Measurements from ENCODE around the gene MCTP1. TPM values are rescaled to one million over a fixed set of nuclear protein-coding genes. Genes with fewer than 3 reads are reported as not detected.

MCTP1 gene
- total RNA-seq, 1 experiment from 2014 or later: 7.5 TPM

GRCh38 chr5:95224701-95225459 is 60.0 kb downstream of the MCTP1 start:
- no peak overlapping the region for H3K27ac ChIP-seq (ENCODE audit: low read length)
- BruUV-seq (replicated peaks): no TSS peak
- no peaks in the 10 kb centered on the region for H3K79me2 ChIP-seq (ENCODE audit: low read length)
- no peaks in the 10 kb centered on the region for H3K4me1 ChIP-seq (ENCODE audit: insufficient read depth, low read length)
- POLR2A ChIA-PET (ENCODE audit: unreplicated experiment): no interaction called here
- no peaks in the 10 kb centered on the region for H3K9me2 ChIP-seq (replicated peaks; ENCODE audit: low read length)
- intact Hi-C loops (cut with micrococcal nuclease): no loop called here
- H2AFZ ChIP-seq (ENCODE audit: low read length): no peak overlapping the region
- H3K27me3 ChIP-seq (ENCODE audit: low read length): no peaks in the 10 kb centered on the region
- DNase-seq (no peak), ATAC-seq (no peak)
- no peaks in the 10 kb centered on the region for H3K36me3 ChIP-seq (ENCODE audit: low read depth, low read length)
- H4K20me1 ChIP-seq (ENCODE audit: low read length): no peaks in the 10 kb centered on the region
- H3K9me3 ChIP-seq (ENCODE audit: low read length): no peaks in the 10 kb centered on the region
- no peak overlapping the region for H3K4me2 ChIP-seq (ENCODE audit: low read length)
- TF ChIP-seq EZH2 (IDR thresholded peaks at IDR 0.05; ENCODE audit: low read length, unreplicated experiment) (no peak), CTCF (conservative IDR thresholded peaks at IDR 0.05; ENCODE audit: low read depth, low read length) (no peak), EZH2phosphoT487 (IDR thresholded peaks at IDR 0.05; ENCODE audit: borderline replicate concordance, low read length) (no peak)
- CTCF ChIA-PET: no interaction called here
- no peak overlapping the region for H3K9ac ChIP-seq (ENCODE audit: low read length)
- no peaks in the 10 kb centered on the region for H3F3A ChIP-seq (ENCODE audit: low read length, unreplicated experiment)
- H3K4me3 ChIP-seq (ENCODE audit: low read length): no peak overlapping the region

GRCh38 chr5:95223566-95224258 is 61.2 kb downstream of the MCTP1 start:
- Histone ChIP-seq H3K4me1 (ENCODE audit: insufficient read depth, low read length) (no peaks in the 10 kb centered on the region), H3K27ac (ENCODE audit: low read length) (no peak overlapping the region), H4K20me1 (ENCODE audit: low read length) (no peaks in the 10 kb centered on the region), H3K4me2 (ENCODE audit: low read length) (no peak overlapping the region), H3K27me3 (ENCODE audit: low read length) (no peaks in the 10 kb centered on the region), H3K36me3 (ENCODE audit: low read depth, low read length) (no peaks in the 10 kb centered on the region), H3K9me3 (ENCODE audit: low read length) (no peaks in the 10 kb centered on the region), H3F3A (ENCODE audit: low read length, unreplicated experiment) (no peaks in the 10 kb centered on the region), H3K9me2 (replicated peaks; ENCODE audit: low read length) (no peaks in the 10 kb centered on the region), H3K9ac (ENCODE audit: low read length) (no peak overlapping the region), H2AFZ (ENCODE audit: low read length) (no peak overlapping the region), H3K79me2 (ENCODE audit: low read length) (no peaks in the 10 kb centered on the region), H3K4me3 (ENCODE audit: low read length) (no peak overlapping the region)
- TF ChIP-seq EZH2 (IDR thresholded peaks at IDR 0.05; ENCODE audit: low read length, unreplicated experiment) (no peak), CTCF (conservative IDR thresholded peaks at IDR 0.05; ENCODE audit: low read depth, low read length) (no peak), EZH2phosphoT487 (IDR thresholded peaks at IDR 0.05; ENCODE audit: borderline replicate concordance, low read length) (no peak)
- BruUV-seq (replicated peaks): no TSS peak
- DNase-seq: no peak
- ChIA-PET CTCF (no interaction called here), POLR2A (ENCODE audit: unreplicated experiment) (no interaction called here)
- intact Hi-C loops (cut with micrococcal nuclease): no loop called here
- no peak for ATAC-seq

- BruUV-seq (replicated peaks): no TSS peak
- H3K9me2 ChIP-seq (replicated peaks; ENCODE audit: low read length): no peaks in the 10 kb centered on the region
- ATAC-seq: no peak
- no peak overlapping the region for H3K27ac ChIP-seq (ENCODE audit: low read length)
- H3K9ac ChIP-seq (ENCODE audit: low read length): no peak overlapping the region
- no peaks in the 10 kb centered on the region for H3K36me3 ChIP-seq (ENCODE audit: low read depth, low read length)
- H2AFZ ChIP-seq (ENCODE audit: low read length): no peak overlapping the region
- no peak overlapping the region for H3K4me2 ChIP-seq (ENCODE audit: low read length)
- no peaks in the 10 kb centered on the region for H3K4me1 ChIP-seq (ENCODE audit: insufficient read depth, low read length)
- H3F3A ChIP-seq (ENCODE audit: low read length, unreplicated experiment): no peaks in the 10 kb centered on the region
- H4K20me1 ChIP-seq (ENCODE audit: low read length): no peaks in the 10 kb centered on the region
- no peak overlapping the region for H3K4me3 ChIP-seq (ENCODE audit: low read length)
- ChIA-PET POLR2A (ENCODE audit: unreplicated experiment) (no interaction called here), CTCF (no interaction called here)
- DNase-seq: no peak
- no peaks in the 10 kb centered on the region for H3K27me3 ChIP-seq (ENCODE audit: low read length)
- no peaks in the 10 kb centered on the region for H3K79me2 ChIP-seq (ENCODE audit: low read length)
- H3K9me3 ChIP-seq (ENCODE audit: low read length): no peaks in the 10 kb centered on the region
- intact Hi-C loops (cut with micrococcal nuclease): no loop called here
- no peak for TF ChIP-seq CTCF (conservative IDR thresholded peaks at IDR 0.05; ENCODE audit: low read depth, low read length)
- no peak for TF ChIP-seq EZH2phosphoT487 (IDR thresholded peaks at IDR 0.05; ENCODE audit: borderline replicate concordance, low read length)
- TF ChIP-seq EZH2 (IDR thresholded peaks at IDR 0.05; ENCODE audit: low read length, unreplicated experiment): no peak
Observed at GRCh38 chr5:95222836-95223235, 62.1 kb downstream of the MCTP1 start.
